RWPE2 (cell line): Measurements from ENCODE around the gene NUDT4B.
A peak's percentile ranks its signal among the peaks of the same experiment; 100 is the strongest.
"Not testable (repeated sequence)": the region's sequence is repeated elsewhere in the genome, so short reads cannot be mapped to it uniquely, and the experiment has no call there.

Experiments
- ATAC-seq: fragments of 200-7000 bp; cut with Tn5 transposase; 3 replicates; pipeline ENCODE4 v1.9.1; 2021; ENCODE audit warnings: low read depth
- DNase-seq: peaks from one replicate; pipeline ENCODE4 v3.0.0-alpha.2; 2020; ENCODE audit warnings: low spot score
- H3K27ac ChIP-seq: fragments of 450-650 bp; 2 replicates; pipeline ENCODE4 v1.5.1; 2017; ENCODE audit warnings: mild to moderate bottlenecking; ENCODE audit not compliant: poor library complexity, severe bottlenecking
- H3K27me3 ChIP-seq: fragments of 250-450 bp; sonication (Bioruptor Pico); 2 replicates; pipeline ENCODE4 v1.5.1; 2021; ENCODE audit warnings: mild to moderate bottlenecking, moderate library complexity; ENCODE audit not compliant: insufficient read depth, poor library complexity, severe bottlenecking
- H3K36me3 ChIP-seq: fragments of 250-450 bp; sonication (Bioruptor Pico); 2 replicates; pipeline ENCODE4 v1.5.1; 2020; ENCODE audit warnings: low read depth, mild to moderate bottlenecking, moderate library complexity
- H3K4me1 ChIP-seq: fragments of 250-450 bp; sonication (Bioruptor Pico); 2 replicates; pipeline ENCODE4 v1.5.1; 2021; ENCODE audit warnings: mild to moderate bottlenecking, moderate library complexity; ENCODE audit not compliant: insufficient read depth, poor library complexity, severe bottlenecking
- H3K4me3 ChIP-seq: fragments of 250-450 bp; sonication (Bioruptor Pico); 2 replicates; pipeline ENCODE4 v1.5.1; 2021; ENCODE audit warnings: mild to moderate bottlenecking, moderate library complexity; ENCODE audit not compliant: severe bottlenecking
- H3K9me3 ChIP-seq: fragments of 250-450 bp; sonication (Bioruptor Pico); 2 replicates; pipeline ENCODE4 v1.5.1; 2021; ENCODE audit warnings: mild to moderate bottlenecking, moderate library complexity; ENCODE audit not compliant: severe bottlenecking

The NUDT4B gene

DNA sequence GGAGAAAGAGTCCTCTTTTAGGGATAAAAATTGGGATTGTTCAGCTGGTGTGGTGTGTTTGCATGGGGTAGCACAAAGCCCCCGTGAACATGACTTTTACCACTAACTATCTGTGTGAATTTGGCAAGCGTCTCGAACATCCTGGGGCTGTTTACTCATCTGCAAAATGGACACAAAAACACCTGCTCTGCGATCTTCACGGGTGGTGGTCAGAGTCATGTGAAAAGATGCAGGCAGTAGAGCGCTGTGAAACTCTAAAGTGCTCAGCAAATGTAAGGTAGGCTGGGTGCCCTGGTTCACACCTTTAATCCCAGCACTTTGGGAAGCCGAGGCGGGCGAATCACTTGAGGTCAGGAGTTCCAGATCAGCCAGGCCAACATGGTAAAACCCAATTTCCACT lies 27.7 kb upstream of the NUDT4B start:
- not testable (repeated sequence) for ATAC-seq, H3K27me3 ChIP-seq, DNase-seq, H3K27ac ChIP-seq, H3K4me1 ChIP-seq, H3K9me3 ChIP-seq, H3K36me3 ChIP-seq, H3K4me3 ChIP-seq

DNA sequence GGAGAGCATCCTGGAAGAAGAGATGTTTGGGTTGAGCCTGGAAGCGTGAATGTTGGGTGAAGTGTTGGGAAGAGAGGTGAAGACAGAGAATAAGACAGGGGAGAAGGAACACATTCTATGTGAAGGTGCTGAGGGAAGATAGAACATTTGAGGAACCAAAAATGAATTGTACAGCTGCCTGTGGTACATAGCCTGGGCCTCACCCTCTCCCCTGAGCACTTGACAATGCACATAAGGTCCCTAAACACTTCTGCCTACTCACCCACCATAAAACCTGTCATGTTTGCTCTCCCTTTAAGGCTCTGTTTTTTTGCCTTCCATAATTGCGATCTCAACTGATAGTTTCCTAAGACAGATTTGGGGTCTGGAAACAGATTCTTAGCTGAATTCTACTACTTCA lies 25.8 kb upstream of the NUDT4B start:
- not testable (repeated sequence) for H3K27me3 ChIP-seq, H3K4me1 ChIP-seq, DNase-seq, H3K27ac ChIP-seq, H3K36me3 ChIP-seq, H3K9me3 ChIP-seq, ATAC-seq, H3K4me3 ChIP-seq

DNA sequence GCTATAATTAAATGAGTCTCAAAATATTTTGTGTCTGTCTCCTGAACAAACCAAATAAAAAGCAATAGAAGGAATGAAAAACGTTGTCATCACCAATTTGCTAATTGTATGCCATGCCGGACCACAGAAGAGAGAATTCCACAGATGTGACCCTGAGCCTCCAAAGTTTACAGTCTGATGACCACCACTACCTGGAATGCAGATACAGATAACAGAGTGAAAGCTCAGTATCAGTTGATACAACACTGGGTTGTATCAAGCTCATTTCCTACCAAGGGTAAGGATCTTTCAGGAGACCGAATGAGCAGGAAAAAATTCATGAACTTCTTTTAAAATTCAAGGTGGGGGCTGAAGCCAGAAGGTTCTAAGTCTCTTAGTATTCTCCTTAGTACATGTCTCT lies 25.1 kb upstream of the NUDT4B start:
- not testable (repeated sequence) for H3K36me3 ChIP-seq, H3K27ac ChIP-seq, H3K9me3 ChIP-seq, DNase-seq, H3K4me1 ChIP-seq, H3K27me3 ChIP-seq, H3K4me3 ChIP-seq
- peak; percentile 89 for ATAC-seq

DNA sequence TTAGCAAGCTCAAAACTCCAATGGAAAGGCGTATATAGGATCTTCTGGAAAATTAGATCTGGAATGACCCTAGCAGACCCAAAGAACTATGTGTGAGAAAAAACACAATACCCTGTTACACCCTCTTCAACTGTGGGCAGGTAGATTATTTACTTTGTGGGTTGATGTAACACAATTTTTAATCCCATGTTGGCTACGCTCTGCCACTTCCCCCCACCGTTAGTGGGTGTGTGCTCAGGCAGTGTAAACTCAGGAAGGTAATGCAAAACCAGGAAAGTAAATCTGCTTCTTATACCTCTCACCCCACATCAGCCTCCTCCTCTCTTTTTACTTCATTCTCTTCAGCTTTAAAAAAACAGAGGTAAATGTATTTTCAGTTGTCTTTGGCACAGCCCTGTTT lies 23.7 kb upstream of the NUDT4B start:
- ATAC-seq: peak; percentile 35; the same call in 1 of the 3 replicates
- H3K27me3 ChIP-seq, DNase-seq, H3K36me3 ChIP-seq, H3K9me3 ChIP-seq, H3K27ac ChIP-seq, H3K4me1 ChIP-seq, H3K4me3 ChIP-seq: not testable (repeated sequence)

DNA sequence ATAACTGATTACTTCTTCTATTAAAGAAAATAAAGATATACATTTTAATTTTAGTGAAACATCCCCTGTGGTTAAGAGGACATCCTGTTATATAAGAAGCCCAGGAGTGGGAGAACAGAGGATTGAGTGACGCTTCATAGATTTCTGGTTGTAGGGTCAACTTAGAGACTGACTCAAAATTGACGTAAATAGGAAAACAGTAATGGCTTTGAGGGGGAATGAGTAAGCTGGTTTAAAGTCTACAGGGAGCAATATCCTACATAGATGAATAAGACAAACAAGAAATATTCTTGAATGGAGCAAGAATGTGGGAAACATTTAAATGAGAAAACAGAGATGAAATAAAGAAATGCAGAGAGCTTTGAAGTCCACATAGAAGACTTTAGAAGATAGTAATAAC lies 20.7 kb upstream of the NUDT4B start:
- DNase-seq, H3K4me1 ChIP-seq, ATAC-seq, H3K4me3 ChIP-seq, H3K27ac ChIP-seq, H3K36me3 ChIP-seq, H3K27me3 ChIP-seq, H3K9me3 ChIP-seq: not testable (repeated sequence)

DNA sequence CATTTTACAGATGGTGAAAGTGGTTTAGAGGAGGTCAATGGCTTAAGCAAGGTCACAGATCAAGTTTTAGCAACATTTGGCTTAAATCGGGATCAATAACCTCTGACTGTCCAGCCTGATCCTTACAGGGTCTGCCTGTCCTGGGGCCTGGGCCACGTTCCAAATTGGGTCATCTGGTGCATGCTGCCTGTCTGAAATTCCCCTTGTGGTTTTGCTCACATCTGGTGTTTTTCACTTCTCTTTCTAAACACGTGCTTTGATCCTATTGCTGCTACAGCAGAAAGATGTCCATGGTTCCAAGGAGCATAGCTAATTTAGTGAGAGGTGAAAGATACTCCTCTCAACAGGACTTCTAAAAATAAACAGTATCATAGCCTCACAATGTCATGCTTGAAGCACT lies 19.4 kb upstream of the NUDT4B start:
- not testable (repeated sequence) for H3K27ac ChIP-seq, H3K4me3 ChIP-seq, H3K36me3 ChIP-seq, H3K27me3 ChIP-seq, DNase-seq, H3K4me1 ChIP-seq, ATAC-seq, H3K9me3 ChIP-seq

DNA sequence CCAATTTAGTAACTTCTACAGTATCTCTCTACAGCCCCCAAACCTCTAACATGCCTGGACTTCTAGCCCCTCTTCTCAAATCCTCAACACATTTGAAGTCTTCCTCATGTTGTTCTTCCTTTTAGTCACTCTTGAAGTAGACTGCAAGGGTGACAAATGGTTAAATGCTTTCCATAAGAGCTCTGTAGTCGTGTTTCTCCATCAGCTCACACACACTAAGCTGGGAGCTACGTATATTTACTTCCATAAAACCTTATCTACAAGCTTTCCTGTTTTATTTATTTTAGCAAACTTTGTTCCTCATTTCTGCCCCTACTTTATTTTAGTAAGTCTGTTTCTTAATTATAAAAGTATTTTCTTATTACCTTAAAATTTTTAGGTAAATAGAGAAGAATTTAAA lies 19.0 kb upstream of the NUDT4B start:
- not testable (repeated sequence) for H3K27me3 ChIP-seq, H3K36me3 ChIP-seq, H3K4me3 ChIP-seq, ATAC-seq, DNase-seq, H3K4me1 ChIP-seq, H3K27ac ChIP-seq, H3K9me3 ChIP-seq

DNA sequence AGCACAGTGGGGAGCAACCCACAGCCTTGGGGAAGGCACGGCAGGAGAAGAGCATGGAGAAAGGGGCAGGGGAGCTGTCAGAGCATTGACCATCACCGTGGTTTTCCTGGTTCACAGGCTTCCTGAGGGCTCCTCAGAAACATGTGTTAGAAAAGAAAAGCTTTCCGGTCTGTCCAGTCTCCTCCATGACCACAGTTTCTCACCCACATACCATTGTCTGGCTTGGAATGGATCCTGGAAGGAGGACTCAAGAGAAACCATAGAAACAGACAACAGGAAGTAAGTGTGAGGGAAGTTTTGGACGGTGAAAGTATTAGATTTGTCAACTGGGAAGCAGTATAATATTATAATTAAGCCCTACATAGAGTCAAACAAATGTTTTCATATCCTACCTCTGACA lies 16.3 kb upstream of the NUDT4B start:
- DNase-seq, H3K9me3 ChIP-seq, H3K27me3 ChIP-seq, H3K27ac ChIP-seq, ATAC-seq, H3K36me3 ChIP-seq, H3K4me1 ChIP-seq, H3K4me3 ChIP-seq: not testable (repeated sequence)

DNA sequence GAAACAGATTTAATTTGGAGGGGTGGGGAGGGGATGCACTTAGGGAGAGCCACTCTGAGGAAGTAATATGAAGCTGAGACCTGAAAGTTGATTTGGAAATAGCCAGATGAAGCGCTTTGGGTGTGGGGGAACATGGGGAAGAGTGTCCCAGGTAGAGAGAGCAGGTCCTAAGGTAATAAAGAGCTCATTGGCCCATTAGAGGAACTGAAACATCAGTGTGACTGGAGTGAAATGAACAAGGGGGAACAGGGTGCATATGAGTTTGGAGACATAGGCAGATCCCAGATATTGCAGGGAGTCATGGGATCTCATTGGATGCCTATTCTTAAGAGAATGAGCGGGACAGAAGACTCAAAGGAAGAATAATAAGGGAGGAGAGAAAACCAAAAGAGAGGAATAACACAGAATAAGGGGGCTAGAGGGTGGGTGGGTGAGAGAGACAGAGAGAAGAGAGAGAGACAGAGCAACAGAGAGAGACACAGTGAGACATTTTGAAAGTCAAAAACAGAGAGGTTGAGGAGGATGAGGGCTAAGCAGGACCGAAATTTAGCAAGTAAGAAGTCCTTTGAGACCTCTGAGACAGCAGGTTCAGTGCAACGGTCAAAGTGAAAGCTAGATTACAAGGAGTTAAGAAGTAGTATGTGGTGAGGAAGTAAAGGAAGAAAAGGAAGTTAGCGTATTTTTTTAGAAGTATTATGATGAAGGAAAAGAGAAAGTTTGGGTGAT lies 14.8 kb upstream of the NUDT4B start:
- ATAC-seq, DNase-seq, H3K4me3 ChIP-seq, H3K4me1 ChIP-seq, H3K27me3 ChIP-seq, H3K9me3 ChIP-seq, H3K36me3 ChIP-seq, H3K27ac ChIP-seq: not testable (repeated sequence)

DNA sequence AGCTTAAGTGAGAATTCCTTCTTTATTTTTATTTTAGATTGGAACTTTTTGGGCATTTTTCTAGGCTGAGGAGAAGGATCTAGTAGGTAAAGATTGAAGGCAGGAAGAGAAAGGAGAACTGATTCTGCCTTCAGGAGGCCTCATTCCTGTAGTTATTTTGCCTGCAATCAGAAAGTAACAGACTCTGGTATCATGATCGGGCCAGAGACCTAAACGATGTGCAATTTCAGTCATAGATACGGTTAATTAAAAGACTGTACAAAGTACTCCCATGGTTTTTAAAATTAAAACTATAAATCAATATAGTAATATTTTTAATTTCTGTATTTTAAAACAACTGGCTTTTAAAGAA lies 14.3 kb upstream of the NUDT4B start:
- H3K4me3 ChIP-seq, H3K9me3 ChIP-seq, ATAC-seq, H3K36me3 ChIP-seq, H3K27me3 ChIP-seq, H3K4me1 ChIP-seq, H3K27ac ChIP-seq, DNase-seq: not testable (repeated sequence)

DNA sequence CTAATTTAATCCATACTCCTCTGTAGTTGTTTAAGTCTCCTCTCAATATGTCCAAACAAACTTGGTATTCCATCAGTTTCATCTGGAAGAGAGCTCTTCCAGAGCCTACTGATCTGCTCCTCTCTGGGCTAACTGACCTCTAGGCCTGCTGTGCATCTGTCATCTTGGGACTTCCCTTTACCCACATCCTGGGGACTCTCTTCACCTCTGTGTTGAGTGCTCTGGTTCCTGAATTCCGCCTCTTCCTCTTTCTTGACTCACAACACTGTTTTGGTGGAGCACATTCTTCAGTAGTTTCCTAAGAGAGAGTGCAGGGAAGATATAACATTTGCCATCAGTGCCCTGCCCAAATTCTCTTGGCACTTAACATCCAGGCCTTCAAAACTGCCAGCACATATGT lies 13.0 kb upstream of the NUDT4B start:
- not testable (repeated sequence) for DNase-seq, H3K27me3 ChIP-seq, ATAC-seq, H3K4me3 ChIP-seq, H3K9me3 ChIP-seq, H3K36me3 ChIP-seq, H3K27ac ChIP-seq, H3K4me1 ChIP-seq

DNA sequence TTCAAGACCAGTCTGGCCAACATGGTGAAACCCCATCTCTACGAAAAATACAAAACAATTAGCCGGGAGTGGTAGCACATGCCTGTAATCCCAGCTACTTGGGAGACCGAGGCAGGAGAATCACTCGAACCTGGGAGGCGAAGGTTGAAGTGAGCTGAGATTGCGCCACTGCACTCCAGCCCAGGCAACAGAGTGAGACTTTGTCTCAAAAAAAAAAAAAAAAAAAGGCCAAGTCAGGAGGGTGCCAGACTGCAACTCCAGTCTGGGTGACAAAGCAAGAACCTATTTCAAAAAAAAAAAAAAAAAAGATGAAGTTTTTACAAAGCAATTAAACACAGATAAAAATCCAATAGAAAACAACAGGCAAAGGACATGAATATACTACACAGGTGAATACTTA lies 9.9 kb upstream of the NUDT4B start:
- H3K36me3 ChIP-seq, H3K9me3 ChIP-seq, ATAC-seq, H3K4me3 ChIP-seq, DNase-seq, H3K4me1 ChIP-seq, H3K27ac ChIP-seq, H3K27me3 ChIP-seq: not testable (repeated sequence)
